Iris pigment epithelial cell (primary cell): ENCODE data around the gene RPS4Y1.
"Not testable (repeated sequence)": the region's sequence is repeated elsewhere in the genome, so short reads cannot be mapped to it uniquely, and the experiment has no call there.

Source experiments
- DNase-seq: peaks from one replicate; pipeline ENCODE4 v3.0.0-alpha.2; 2011; ENCODE audit warnings: low read depth

Gene RPS4Y1

DNA sequence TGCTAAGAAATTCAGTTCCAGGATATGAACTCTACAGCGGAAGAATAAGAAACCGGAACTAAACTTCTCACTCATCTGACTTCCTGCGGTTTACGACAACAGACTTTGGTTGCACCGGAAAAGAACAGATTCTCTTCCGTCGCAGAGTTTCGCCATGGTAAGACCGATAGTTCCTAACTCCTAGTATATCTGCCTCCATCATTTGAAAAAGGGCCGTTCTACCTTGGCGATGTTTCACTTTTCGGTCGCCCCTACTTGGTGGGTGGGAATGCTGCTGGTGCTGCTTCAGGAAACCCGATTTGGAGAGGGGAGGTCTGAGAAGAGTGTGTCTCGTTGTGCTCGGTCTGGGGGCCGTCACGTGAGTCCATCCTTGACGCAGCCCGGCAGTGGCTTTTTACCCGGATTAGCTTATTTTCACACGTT lies at the start of gene RPS4Y1:
TSS of gene RPS4Y1 (plus strand) at position 132 of the 423 bp plus-strand sequence. CDS start at position 155, 23 bp downstream.
- DNase-seq, result no peak

- DNase-seq, result no peak
Observed at GRCh38 chrY:2796977-2797523, 44.4 kb upstream of the RPS4Y1 start.

DNA sequence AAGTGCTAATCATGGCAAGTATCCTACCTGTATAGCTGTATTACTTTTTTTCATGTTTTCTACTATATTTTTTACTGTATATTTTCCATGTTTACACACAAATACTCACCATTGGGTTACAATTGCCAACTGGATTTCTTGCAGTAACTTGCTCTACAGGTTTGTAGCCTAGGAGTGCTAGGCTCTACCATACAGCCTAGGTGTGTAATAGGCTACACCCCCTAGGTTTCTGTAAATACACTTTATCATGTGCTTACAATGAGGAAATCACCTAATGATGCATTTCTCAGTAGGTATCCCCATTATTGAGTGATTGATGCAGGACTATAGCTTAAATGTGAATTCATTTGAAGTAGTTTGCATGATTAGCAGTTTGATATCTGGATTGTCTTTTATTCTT lies 43.4 kb upstream of the RPS4Y1 start:
- no peak for DNase-seq

GRCh38 chrY:2800246-2800645 lies 41.2 kb upstream of the RPS4Y1 start:
- DNase-seq, result no peak

- DNase-seq, result not testable (repeated sequence)
Observed at GRCh38 chrY:2817146-2817896, 24.1 kb upstream of the RPS4Y1 start.

GRCh38 chrY:2824471-2824870 lies 16.9 kb upstream of the RPS4Y1 start:
- no peak for DNase-seq

DNA sequence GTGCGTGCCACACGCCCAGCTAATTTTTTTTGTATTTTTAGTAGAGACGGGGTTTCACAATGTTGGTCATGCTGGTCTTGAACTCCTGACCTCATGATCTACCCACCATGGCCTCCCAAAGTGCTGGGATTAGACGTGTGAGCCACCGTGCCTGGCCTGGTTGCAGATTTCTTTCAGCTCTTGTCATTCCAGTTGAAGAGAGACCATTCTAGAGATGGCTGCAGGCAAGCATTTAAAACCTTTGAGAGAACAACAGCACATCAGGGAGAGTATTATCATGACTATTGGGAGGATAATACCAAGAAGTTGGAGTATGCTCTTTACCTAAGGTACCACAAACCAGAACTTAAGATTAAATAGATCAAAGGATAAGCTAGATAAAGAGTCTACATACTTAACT lies 12.9 kb upstream of the RPS4Y1 start:
- DNase-seq, result no peak

GRCh38 chrY:2835230-2835629 lies 6.2 kb upstream of the RPS4Y1 start:
- no peak for DNase-seq

DNA sequence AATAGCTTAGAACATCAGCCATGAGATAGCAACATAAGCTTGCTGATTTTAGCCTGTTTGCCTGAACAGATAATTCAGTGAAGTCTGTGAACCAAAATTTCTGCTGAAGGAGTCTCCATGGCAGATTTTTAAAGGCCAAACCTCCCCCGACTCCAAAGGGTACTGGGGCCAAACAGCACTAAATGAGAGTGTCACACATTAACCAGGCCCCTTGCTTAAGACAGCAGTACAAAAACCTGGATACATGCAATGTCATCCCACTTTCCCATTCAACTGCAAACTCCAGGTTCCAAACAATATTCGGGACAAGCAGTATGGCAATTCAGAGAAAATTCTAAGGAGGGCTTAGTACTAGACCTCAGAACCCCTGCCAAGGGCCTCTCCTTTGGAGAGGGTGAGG lies 4.3 kb upstream of the RPS4Y1 start:
- no peak for DNase-seq

DNA sequence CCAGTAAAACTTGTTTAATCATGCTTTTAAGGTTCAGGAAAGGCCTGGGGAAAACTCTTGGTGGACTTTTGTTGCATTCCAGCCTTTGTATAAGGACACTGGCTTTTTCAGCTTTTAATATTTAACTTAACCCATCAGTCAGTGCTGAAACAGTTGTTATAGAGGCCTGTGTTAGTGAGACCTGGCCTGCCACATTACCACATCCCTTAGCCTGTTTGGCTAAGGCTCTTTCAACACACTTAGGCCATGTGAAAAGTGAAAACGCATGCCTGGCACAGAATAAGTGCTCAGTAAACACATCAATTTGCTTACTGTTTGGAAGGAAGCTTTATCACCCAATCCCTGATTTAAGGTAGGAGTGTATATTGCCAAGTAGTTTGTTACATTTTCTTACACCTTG lies 3.5 kb upstream of the RPS4Y1 start:
- no peak for DNase-seq

DNA sequence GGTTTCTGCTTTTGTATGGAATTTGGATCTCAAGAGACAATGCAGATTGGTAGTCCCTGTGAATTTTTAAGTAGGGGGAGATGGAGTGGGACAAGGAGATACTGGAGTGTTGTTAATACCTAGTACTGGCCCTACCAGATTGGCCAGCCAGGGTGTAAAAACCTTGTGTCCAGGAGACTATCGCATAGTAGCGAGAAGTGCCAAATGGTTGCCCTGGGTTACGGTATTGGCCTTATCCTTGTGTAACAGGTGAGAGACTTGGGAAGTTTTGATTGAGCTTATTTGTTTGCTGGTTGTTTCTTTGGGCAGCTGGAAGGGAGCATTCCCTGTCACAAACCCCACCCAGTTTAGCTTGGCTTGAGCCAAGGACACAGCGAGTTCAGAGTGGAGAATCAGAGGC lies 5.4 kb downstream of the RPS4Y1 start:
- no peak for DNase-seq

GRCh38 chrY:2848384-2848783 lies 7.0 kb downstream of the RPS4Y1 start:
- no peak for DNase-seq

DNA sequence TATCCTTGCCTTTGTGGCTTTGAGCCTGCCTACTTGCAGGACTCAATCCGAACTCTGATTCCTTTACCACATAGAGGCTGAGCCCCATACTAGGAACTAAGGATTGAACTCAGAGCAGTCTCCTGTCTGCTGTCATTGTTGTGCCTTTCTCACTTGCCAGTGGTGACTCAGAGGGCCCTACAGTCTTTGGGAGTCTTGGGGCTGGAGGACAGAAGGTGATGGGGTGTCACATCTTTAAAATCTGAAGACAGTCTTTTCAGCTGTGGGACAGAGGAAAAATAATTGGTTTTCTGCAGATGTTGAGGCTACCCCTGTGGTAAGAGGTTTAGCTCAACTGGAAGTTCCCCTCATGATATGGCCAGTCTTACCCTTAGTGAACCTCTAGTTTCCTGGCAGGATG lies 8.0 kb downstream of the RPS4Y1 start:
- no peak for DNase-seq

- no peak for DNase-seq
Observed at GRCh38 chrY:2854145-2854774, 12.9 kb downstream of the RPS4Y1 start.

- DNase-seq, result no peak
Observed at GRCh38 chrY:2857068-2857467, 15.7 kb downstream of the RPS4Y1 start.

- no peak for DNase-seq
Observed at GRCh38 chrY:2857686-2858085, 16.3 kb downstream of the RPS4Y1 start.

GRCh38 chrY:2859782-2860181 lies 18.4 kb downstream of the RPS4Y1 start:
- no peak for DNase-seq

DNA sequence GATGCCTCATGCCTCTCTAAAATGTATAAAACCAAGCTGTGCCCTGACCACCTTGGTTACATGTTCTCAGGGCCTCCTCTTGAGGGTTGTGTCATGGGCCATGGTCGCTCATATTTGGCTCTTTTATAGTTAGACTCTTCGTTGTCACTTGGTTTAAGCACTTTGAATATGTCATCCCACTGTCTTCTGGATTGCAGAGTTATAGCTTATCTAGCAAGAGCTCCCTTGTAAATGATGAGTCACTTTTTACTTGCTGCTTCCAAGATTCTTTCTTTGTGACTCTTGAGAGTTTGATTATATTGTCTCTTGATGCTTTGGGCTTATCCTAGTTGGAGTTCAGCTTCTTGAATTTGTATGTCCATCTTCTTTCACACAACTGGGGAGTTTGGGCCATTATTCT lies 19.1 kb downstream of the RPS4Y1 start:
- no peak for DNase-seq

DNA sequence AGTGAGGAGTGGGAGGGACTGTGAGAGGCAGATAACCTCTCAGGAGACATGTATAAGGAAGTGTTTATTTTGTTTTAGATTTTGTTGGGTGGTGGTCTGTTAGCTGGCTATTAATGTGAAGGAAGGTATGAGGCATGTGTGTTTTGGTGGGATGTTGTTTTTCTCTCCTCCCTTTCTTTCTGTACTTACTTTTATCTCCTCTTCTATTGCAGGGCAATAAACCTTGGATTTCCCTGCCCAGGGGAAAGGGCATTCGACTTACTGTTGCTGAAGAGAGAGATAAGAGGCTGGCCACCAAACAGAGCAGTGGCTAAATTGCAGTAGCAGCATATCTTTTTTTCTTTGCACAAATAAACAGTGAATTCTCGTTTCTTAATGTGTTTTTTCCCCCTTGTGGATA lies 25.2 kb downstream of the RPS4Y1 start:
- DNase-seq, result no peak

DNA sequence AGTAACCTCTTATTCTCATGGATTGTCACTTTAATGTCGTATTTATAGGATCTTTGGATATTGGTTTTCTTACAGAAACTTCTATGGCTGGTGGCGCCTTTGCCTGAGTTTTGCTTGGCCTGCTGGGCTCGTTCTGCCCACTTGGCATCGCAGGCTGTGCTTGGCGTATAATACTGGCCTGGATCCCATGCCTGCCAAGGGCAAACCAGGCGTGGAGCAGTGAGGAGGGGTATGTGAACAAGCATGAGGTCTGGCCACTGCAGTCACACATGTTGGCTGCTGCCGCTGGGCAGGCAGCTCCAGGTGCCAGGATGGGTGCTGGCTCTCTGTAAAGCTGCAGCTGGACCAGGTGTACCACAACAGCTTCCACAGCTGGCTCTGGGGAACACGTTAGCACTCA lies 26.1 kb downstream of the RPS4Y1 start:
- DNase-seq, result no peak

GRCh38 chrY:2868035-2868607 lies 26.7 kb downstream of the RPS4Y1 start:
- DNase-seq, result no peak

GRCh38 chrY:2872234-2872633 lies 30.8 kb downstream of the RPS4Y1 start:
- DNase-seq, result not testable (repeated sequence)

DNA sequence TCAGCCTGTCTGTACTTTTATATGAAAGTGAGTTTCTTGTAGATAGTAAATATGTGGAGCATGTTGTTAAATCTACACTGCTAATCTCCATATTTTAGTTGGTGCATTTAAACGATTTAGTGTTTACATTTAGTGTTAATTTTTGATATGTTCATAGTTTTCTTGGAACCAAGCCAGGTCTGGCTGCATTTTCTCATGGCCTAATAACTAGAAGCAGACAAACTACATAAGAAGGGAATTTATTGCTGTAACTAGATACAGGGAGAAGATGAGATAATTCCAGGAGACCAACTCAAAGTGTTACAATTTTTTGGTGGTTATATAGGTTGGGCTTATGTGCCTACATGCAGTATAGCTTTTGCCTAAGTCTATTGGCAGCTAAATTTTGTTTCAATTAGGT lies 32.8 kb downstream of the RPS4Y1 start:
- DNase-seq, result no peak
